Measurements from ENCODE around the gene OR1J2.

The OR1J2 gene

DNA sequence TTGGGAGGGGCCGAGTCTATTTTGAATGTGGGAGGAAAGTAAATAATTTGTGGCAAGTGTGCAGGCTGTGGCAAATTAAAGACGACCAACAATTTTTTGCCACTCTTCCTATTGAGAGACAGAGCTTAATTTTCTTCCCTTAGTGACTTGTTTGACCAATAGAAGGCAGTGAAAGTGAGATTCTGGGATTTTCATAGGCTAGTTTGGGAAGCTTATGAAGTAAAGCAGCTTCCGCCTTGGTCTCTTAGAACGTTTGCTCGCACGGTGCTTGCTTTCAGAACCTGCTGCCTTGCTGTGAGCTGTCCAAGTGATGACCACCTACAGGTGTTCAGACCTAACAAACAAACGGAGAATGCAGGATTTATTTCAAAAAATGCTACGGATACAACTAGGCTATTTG, 35.6 kb downstream of the OR1J2 start:
- no peak overlapping the region for H3K4me3 ChIP-seq (ENCODE audit: control insufficient read depth, low read depth, low read length)
- no peak for DNase-seq (ENCODE audit: low read depth)
- TF ChIP-seq, protein P1, sequence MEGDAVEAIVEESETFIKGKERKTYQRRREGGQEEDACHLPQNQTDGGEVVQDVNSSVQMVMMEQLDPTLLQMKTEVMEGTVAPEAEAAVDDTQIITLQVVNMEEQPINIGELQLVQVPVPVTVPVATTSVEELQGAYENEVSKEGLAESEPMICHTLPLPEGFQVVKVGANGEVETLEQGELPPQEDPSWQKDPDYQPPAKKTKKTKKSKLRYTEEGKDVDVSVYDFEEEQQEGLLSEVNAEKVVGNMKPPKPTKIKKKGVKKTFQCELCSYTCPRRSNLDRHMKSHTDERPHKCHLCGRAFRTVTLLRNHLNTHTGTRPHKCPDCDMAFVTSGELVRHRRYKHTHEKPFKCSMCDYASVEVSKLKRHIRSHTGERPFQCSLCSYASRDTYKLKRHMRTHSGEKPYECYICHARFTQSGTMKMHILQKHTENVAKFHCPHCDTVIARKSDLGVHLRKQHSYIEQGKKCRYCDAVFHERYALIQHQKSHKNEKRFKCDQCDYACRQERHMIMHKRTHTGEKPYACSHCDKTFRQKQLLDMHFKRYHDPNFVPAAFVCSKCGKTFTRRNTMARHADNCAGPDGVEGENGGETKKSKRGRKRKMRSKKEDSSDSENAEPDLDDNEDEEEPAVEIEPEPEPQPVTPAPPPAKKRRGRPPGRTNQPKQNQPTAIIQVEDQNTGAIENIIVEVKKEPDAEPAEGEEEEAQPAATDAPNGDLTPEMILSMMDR (conservative IDR thresholded peaks at IDR 0.05; ENCODE audit: control insufficient read depth, insufficient read depth, low read depth, low read length): no peak

DNA sequence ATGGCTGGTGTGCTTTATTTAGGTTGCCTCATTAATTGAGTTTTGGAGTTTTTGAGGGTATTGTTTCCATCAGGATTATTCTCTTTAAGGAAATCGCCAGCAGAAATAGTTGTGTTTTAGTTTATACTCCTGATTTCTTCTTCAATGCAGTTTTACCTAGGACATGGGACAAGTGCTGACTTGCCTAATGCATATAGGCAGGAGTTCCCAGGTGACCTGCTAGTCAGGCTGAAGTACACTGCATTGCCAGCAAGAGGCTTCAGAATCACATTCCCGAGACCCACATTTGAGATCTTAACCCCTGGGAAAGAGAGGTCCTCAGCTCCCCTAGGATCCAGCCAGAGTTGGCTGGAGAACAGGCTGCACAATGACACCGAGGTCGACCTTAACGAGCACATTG, 40.8 kb downstream of the OR1J2 start:
- TF ChIP-seq, protein P1 (conservative IDR thresholded peaks at IDR 0.05; ENCODE audit: control insufficient read depth, insufficient read depth, low read depth, low read length): no peak
- no peak overlapping the region for H3K4me3 ChIP-seq (ENCODE audit: control insufficient read depth, low read depth, low read length)
- DNase-seq (ENCODE audit: low read depth): no peak

DNA sequence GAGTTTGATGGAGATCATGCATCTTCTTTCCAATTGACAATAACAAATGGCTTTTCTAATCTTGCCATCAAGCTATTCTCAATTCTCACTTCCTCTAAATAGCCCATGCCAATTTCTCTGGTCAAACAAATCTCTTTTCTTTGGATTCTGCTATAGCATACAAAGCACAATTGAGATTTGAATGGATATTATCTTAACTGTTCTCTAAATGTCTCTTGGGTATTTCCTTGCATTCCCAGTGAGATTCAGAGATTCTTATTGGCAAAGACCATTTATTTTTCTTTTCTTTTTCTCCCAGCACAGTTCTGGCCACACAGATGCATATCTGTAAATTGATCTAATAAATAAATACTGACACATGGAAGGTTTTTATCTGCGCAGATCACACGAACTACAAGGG, 42.2 kb downstream of the OR1J2 start, which contains the start of gene OR1N2:
Gene OR1N2 (plus strand): TSS at position 301 of the 400 bp plus-strand sequence. CDS start 100 bp downstream, outside the sequence.
- no peak for DNase-seq (ENCODE audit: low read depth)
- TF ChIP-seq, protein P1 (conservative IDR thresholded peaks at IDR 0.05; ENCODE audit: control insufficient read depth, insufficient read depth, low read depth, low read length): no peak
- no peak within 1 kb of the TSS for H3K4me3 ChIP-seq (ENCODE audit: control insufficient read depth, low read depth, low read length)

Measured in fibroblast of mammary gland (primary cell).